Left lung (tissue), 10 donors: ENCODE data around the gene SNED1. TPM values are rescaled to one million over a fixed set of nuclear protein-coding genes. Genes with fewer than 3 reads are reported as not detected.

Experiments used
- ATAC-seq: fragments of 200-7000 bp; cut with Tn5 transposase; one replicate; pipeline ENCODE4 v1.9.1; 2020; ENCODE audit warnings: moderate library complexity
- DNase-seq, 4 donors: peaks; one replicate each; pipeline ENCODE4 v3.0.0-alpha.2; 2013 to 2020
- H3K27ac ChIP-seq, 2 donors: fragments of 200-600 bp; sonication (generic) in 1 of 2; one replicate each; pipeline versions ENCODE4 v1.5.0 to v1.8.0; 2020 to 2021
- H3K27me3 ChIP-seq, 2 donors: fragments of 200-600 bp; sonication (generic) in 1 of 2; one replicate each; pipeline versions ENCODE4 v1.5.0 to v1.8.0; 2020 to 2021
- H3K36me3 ChIP-seq, 2 donors: fragments of 200-600 bp; sonication (generic) in 1 of 2; one replicate each; pipeline versions ENCODE4 v1.5.0 to v1.8.0; 2020 to 2021
- H3K4me1 ChIP-seq, 2 donors: fragments of 200-600 bp; one replicate each; pipeline ENCODE4 v1.8.0; 2021
- H3K4me3 ChIP-seq, 2 donors: fragments of 200-600 bp; sonication (generic) in 1 of 2; one replicate each; pipeline versions ENCODE4 v1.5.0 to v1.8.0; 2020 to 2021; ENCODE audit warnings: mild to moderate bottlenecking in 1 of 2
- H3K9me3 ChIP-seq, 2 donors: fragments of 200-600 bp; sonication (generic) in 1 of 2; one replicate each; pipeline versions ENCODE4 v1.5.0 to v1.8.0; 2020 to 2021
- CTCF ChIP-seq, 2 donors: fragments of 200-600 bp; sonication (generic) in 1 of 2; IDR thresholded peaks; one replicate each; pipeline versions ENCODE4 v1.5.0 to v1.8.0; 2021; ENCODE audit warnings: antibody characterized with exemption in 2 of 2
- intact Hi-C, 2 donors: fragments of 100-400 bp; cut with DNase I; formaldehyde crosslinking; loops; one replicate each; pipeline versions ENCODE4 v1.11.2 to v1.14.2; 2022
- polyA plus RNA-seq, 6 donors: library from polyadenylated mRNA; unstranded; fragments of 120-200 nt; gene quantifications; one replicate each; pipeline ENCODE4 v1.2.1, GENCODE V29; 2013; ENCODE audit not compliant: insufficient read length in 6 of 6
- total RNA-seq, 2 donors: library from RNA; stranded (reverse); fragmentation: NEBNext Ultra II Directional; extraction: Animal tissue kit (Norgen Biotek cat#: 25700); gene quantifications; one replicate each; pipeline ENCODE4 v1.2.1, GENCODE V29; 2021
- donor health status: DM: no; HTN: yes; CAD: no.
- donor health status: DM: no; HTN: no; CAD: no.

SNED1 gene
- total and polyA plus RNA-seq, 8 donors: 36.4 to 81.0 (median 54.7) TPM

- H3K27ac ChIP-seq: no peak overlapping the region
- H3K4me3 ChIP-seq: no peak overlapping the region
- H3K4me1 ChIP-seq: peaks cover 0 to 12% of the 10 kb centered on the region in 2 donors
- H3K36me3 ChIP-seq: no peaks in the 10 kb centered on the region
- DNase-seq: peak in 1 of 4 donors; percentile 49
- peaks cover 0 to 13% of the 10 kb centered on the region in 2 donors for H3K27me3 ChIP-seq
- ATAC-seq: no peak
- intact Hi-C loops: no loop called here
- H3K9me3 ChIP-seq: no peaks in the 10 kb centered on the region
- TF ChIP-seq CTCF (IDR thresholded peaks at IDR 0.05): no peak
Observed at GRCh38 chr2:240955306-240956170, 42.9 kb upstream of the SNED1 start.

- H3K9me3 ChIP-seq: no peaks in the 10 kb centered on the region
- no peak for ATAC-seq
- H3K4me1 ChIP-seq: peaks cover 0 to 18% of the 10 kb centered on the region in 2 donors
- peak in 3 of 4 donors; percentile 32 to 65 (median 63) for DNase-seq
- peaks cover 0 to 13% of the 10 kb centered on the region in 2 donors for H3K27me3 ChIP-seq
- H3K4me3 ChIP-seq: no peak overlapping the region
- H3K36me3 ChIP-seq: no peaks in the 10 kb centered on the region
- TF ChIP-seq CTCF (IDR thresholded peaks at IDR 0.05): no peak
- intact Hi-C loops: no loop called here
- H3K27ac ChIP-seq: no peak overlapping the region
Observed at GRCh38 chr2:240956171-240956934, 42.1 kb upstream of the SNED1 start.

- Histone ChIP-seq H3K27ac (no peak overlapping the region), H3K4me1 (peaks cover 0 to 19% of the 10 kb centered on the region in 2 donors), H3K27me3 (peaks cover 0 to 13% of the 10 kb centered on the region in 2 donors), H3K36me3 (no peaks in the 10 kb centered on the region), H3K4me3 (no peak overlapping the region), H3K9me3 (no peaks in the 10 kb centered on the region)
- intact Hi-C loops: no loop called here
- ATAC-seq (no peak), DNase-seq (peak in 1 of 4 donors; percentile 73)
- no peak for TF ChIP-seq CTCF (IDR thresholded peaks at IDR 0.05)
Observed at GRCh38 chr2:240956935-240957655, 41.3 kb upstream of the SNED1 start.

DNA sequence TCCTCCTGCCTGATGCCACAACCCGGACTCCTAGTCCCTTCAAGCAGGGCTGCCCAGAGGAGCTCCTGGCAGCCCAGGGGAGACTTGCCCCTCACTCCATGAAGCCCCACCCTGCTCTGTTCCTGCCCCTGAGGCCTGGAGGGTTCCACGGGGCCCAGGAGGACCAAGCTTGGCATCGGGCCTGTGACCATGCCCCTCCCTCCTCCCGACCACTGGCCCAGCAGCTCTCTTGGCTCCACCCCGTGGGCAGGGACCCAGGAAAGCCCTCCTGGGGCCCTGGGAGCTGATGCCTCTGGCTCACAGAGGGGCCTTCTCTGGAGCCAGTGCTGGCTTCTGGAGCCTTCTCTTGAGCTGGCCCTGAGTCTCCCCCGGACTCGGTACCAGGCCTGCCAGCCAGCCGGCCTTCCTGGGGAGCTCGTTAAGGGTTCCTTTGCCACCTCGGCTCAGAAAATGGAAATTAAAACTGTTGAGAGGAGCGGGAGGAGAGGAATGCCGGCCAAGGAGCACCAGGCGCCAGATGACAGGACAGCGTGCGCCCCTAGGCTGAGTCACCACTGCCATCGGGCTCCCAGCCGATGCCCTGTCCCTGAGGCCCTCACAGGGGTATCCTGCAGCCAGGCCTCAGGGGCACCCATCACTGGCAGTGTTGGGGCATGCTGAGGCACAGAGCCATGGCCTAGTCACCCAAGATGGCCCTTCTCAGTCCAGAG lies 40.6 kb upstream of the SNED1 start:
- H3K9me3 ChIP-seq: no peaks in the 10 kb centered on the region
- H3K4me1 ChIP-seq: peaks cover 0 to 19% of the 10 kb centered on the region in 2 donors
- no peak for ATAC-seq
- peaks cover 0 to 13% of the 10 kb centered on the region in 2 donors for H3K27me3 ChIP-seq
- intact Hi-C loops: no loop called here
- H3K27ac ChIP-seq: no peak overlapping the region
- TF ChIP-seq CTCF (IDR thresholded peaks at IDR 0.05): no peak
- peak; percentile 30 to 91 (median 64) for DNase-seq
- H3K4me3 ChIP-seq: no peak overlapping the region
- no peaks in the 10 kb centered on the region for H3K36me3 ChIP-seq
